GM19025 (cell line): ENCODE data around the gene GSG1L.

Experiments used
- ATAC-seq: cut with Tn5 transposase; IDR thresholded peaks from one replicate; pipeline ENCODE4 v1.9.1; 2021; ENCODE audit warnings: mild to moderate bottlenecking, low read depth, moderate library complexity; ENCODE audit not compliant: unreplicated experiment

Gene GSG1L

DNA sequence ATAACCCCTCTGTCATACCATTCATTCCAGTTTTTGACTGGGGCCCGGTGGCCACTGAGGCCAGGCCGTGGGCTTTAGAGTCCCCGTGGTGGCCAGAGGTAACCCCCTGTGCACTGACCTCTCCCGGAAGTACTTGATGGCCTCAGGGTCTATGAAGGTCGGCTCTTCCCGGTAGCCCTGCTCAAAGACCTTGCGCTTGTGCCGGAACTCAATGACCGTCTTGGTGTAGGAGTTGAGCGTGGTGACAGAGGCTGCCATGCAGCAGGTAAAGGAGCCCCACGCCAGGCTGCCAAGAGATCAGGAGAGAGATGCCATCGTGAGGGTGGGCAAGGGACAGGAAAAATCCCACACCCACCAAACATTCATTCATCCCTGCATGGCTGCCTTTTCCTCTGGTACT is 234.8 kb downstream of the GSG1L start:
- ATAC-seq, result no peak

- ATAC-seq, result no peak
Measured at GRCh38 chr16:27827765-27828164, 235.7 kb downstream of the GSG1L start.

- no peak for ATAC-seq
Measured at GRCh38 chr16:27826893-27827289, 236.6 kb downstream of the GSG1L start.

- no peak for ATAC-seq
Measured at GRCh38 chr16:27826081-27826892, 237.2 kb downstream of the GSG1L start.

DNA sequence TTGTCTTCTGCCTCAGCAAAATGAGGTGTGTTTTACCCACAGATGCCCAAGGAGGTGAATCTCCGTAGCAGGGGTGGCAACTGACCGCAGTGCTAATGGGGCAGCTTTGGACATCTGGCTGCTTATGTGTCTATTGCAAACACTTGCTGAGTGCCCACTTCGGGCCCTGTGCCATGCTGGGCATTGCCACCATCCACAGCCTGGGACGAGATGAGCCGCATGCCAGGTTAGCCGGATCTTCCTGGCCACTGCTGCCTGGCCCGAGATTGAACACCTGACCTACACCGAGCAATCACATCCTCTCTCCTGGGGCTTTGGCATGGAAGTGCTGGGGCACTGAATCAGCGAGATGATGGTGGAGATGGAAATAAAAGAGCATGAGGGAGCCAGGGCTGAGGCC is 238.7 kb downstream of the GSG1L start:
- ATAC-seq, result no peak

DNA sequence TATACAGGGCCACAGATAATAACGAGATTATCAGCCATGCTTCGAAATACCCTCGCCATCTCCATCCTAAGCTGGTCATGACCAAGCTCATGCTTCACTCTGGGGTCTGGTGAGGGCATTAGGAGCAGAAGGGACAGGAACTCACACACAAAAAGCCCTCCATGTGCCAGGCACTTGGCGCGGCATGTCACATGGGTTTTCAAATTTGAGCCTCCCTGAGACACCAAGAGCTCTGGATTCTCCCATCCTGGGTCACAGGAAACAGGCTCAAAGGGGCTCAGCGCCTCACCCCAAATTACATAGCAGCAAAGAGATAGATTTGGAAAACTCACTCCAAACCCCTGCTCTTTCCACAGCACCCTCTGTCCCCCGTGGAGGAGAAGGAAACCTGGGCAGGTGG is 239.5 kb downstream of the GSG1L start:
- ATAC-seq, result no peak

- ATAC-seq, result no peak
Measured at GRCh38 chr16:27823421-27823820, 240.1 kb downstream of the GSG1L start.

DNA sequence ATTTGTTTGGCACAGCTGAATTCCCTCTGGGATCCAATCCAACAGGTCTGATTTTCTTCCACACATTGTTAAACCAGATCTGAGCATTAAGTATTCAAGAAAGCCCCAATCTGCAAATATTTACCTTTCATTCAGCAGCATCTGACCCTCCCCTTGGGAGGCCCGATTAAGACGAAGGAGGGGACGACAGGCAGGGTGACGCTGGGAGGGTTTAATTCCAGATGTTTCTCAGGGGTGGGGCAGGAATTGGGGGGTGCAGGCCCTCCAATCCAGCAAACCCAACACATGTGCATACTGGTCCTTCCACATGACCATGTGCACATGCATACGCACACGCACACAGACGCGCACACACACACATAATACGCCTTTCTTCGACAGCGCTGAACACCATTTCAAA is 240.5 kb downstream of the GSG1L start:
- ATAC-seq, result no peak

- ATAC-seq, result no peak
Measured at GRCh38 chr16:27822529-27822928, 241.0 kb downstream of the GSG1L start.

DNA sequence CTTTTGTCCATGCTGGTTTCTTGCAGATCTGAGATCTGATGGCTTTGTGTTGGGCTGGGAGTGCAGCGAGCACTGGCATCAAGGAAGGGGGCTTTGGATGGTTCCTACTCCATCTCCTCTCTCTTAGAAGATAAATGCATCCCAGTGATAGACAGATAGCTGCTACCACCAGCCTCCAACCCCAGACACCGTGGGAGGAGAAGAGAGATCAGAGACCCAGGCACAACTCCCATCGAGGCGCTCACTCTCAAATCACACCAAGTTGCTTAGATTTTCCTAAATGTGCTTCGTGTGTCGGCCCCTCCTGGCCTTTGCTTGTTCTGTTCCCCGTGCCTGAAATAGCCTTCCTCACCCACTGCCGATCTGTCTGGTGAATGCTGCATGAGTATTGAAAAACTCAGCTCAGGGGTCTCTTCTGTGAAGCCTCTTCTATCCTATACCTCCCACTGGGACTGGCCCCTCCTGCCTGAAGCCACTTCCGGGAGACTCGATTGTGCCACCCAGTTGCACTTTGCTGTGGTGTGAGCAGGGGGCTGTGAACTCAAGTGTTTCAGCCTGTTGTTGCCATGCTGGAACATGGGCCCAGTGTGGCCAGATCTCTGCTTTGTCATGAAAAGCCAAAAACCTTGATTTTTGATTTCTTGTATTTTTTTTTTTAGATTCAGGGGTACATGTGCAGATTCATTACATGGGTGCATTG is 242.7 kb downstream of the GSG1L start:
- no peak for ATAC-seq

DNA sequence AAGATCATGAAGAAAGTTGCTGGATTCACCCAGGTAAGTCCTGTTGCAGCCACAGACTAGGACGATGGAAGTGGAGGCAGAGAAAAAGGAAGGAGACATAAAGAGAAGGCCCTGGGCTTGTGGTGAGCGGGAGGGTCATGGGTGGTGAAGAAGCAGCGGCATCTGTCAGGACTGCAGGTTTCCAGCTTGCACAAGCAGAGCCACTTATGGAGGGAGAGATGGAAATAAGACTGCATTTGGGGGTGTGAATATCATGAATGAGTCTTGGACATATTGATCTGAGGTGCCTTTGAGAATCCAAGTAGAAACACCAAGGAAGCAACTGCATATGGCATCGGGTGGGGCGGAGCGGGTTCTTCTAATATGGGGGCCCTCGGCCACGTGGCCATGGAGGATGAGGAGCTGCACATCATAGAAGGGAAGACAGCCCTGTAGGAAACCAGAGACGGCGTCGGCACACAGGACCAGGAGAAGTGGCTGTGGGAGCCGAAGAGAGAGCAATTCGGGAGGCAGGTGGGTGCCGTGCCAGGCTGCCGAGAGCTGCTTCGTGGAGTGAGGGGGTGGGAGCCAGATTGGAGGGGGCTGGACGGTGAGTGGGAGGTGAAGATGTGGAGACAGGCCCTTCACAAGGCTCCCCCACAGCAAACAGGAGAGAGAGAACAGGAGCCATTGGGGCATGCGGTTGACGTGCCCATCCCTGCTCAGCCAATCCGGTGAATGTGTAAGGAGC is 243.5 kb downstream of the GSG1L start:
- no peak for ATAC-seq

GRCh38 chr16:27819356-27819755 is 244.2 kb downstream of the GSG1L start:
- no peak for ATAC-seq

GRCh38 chr16:27818246-27818645 is 245.3 kb downstream of the GSG1L start:
- ATAC-seq, result no peak

DNA sequence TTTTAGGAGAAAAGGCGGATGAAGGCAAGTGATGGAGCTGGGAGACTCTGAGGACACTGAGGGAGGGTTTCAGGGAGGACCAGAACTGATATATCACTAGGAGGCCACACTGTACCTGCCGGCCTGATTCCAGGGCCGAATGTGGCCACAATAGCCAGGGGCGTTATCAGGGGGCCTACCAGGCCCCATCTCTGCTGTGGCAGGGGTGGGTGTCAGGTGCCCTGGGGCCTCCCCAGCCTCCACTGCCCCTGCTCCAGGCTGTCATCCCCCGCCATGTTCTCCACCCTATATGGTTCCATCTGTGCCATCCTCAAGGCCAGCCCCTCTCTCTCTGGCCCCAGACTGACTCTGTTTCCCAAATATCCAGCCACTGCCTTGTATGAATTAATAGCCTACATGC is 246.5 kb downstream of the GSG1L start:
- ATAC-seq, result no peak

GRCh38 chr16:27816561-27816960 is 247.0 kb downstream of the GSG1L start:
- ATAC-seq, result no peak

DNA sequence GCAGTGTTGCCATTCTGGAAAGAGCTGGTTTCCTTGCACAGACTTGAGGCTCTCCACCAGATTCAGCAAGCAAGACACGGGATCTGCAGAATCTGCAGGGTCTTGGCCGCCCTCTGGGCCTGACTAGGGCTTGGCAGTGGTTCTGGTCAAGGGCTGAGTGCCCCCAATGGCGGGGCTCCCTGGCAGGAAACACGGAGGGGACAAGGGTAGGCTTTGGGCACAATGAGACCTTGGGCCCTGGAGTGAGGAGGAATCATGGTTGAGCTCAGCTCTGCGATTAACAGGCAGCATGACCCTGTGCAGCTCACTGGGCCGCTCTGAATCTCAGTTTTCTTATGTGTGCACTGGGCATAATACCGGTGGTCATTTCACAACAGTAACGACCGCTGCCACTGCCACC is 249.9 kb downstream of the GSG1L start:
- no peak for ATAC-seq

DNA sequence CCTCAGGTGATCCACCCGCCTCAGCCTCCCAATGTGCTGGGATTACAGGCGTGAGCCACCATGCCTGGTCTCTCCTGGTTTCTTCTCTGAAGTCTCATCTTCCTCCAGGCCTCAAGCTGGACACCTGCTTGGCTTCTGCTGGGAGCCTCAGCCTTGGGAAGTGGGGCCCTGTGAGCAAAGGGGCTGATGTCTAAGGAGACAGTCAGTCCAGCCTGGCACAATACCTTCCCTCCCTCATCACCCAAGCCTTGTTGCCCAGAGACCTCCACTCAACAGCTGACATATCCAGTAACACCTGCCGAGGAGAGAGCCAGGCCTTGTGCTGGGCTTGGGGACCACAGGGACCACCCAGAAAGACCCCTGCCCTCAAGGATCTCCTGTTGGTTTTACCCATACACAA is 251.6 kb downstream of the GSG1L start:
- ATAC-seq, result no peak

GRCh38 chr16:27806986-27807385 is 256.5 kb downstream of the GSG1L start:
- no peak for ATAC-seq

GRCh38 chr16:27806388-27806787 is 257.1 kb downstream of the GSG1L start:
- no peak for ATAC-seq

DNA sequence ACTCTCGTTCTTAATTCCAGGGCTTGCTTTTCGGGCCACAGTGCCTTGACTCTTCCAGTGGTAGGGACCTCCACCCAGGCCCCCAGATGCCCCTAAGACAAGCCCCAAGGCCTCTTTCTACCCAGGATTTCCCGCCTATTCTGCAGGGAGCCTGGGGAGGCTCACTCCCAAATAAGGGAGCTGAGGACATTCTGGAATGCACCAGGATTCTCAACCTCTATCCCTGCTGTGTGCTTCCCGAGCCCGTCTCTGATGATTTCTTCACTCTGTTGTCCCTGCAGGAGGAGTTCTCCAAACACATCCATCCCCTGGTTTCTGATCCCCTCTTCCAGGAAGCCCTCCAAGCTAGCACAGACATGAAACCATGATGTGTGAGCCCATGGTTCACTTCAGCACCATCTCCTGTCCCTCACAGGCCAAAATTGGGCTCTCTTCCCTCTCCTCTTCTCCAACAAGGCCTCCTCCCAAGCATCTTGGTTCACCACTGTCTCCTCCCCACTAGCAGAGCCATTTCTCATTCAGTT is 257.6 kb downstream of the GSG1L start:
- ATAC-seq, result no peak
